Mucosa of stomach (tissue), 1 donor: Measurements from ENCODE around the gene PMM2.

Experiments used
- H3K27me3 ChIP-seq: one replicate; pipeline ENCODE4 v1.7.0; 2013; ENCODE audit warnings: mild to moderate bottlenecking, low read length; ENCODE audit not compliant: control insufficient read depth, insufficient read depth
- H3K36me3 ChIP-seq: one replicate; pipeline ENCODE4 v1.7.0; 2013; ENCODE audit warnings: low read length; ENCODE audit not compliant: control insufficient read depth, insufficient read depth
- H3K4me1 ChIP-seq: one replicate; pipeline ENCODE4 v1.7.0; 2013; ENCODE audit warnings: mild to moderate bottlenecking, low read length; ENCODE audit not compliant: control insufficient read depth, insufficient read depth
- H3K4me3 ChIP-seq: one replicate; pipeline ENCODE4 v1.7.0; 2013; ENCODE audit warnings: low read length
- H3K9ac ChIP-seq: one replicate; pipeline ENCODE4 v1.7.0; 2013; ENCODE audit warnings: mild to moderate bottlenecking, low read length, moderate library complexity
- H3K9me3 ChIP-seq: one replicate; pipeline ENCODE4 v1.7.0; 2013; ENCODE audit warnings: mild to moderate bottlenecking, low read length, moderate library complexity; ENCODE audit not compliant: control insufficient read depth
- donor health status: Pancreatic carcinoma.

Gene PMM2

DNA sequence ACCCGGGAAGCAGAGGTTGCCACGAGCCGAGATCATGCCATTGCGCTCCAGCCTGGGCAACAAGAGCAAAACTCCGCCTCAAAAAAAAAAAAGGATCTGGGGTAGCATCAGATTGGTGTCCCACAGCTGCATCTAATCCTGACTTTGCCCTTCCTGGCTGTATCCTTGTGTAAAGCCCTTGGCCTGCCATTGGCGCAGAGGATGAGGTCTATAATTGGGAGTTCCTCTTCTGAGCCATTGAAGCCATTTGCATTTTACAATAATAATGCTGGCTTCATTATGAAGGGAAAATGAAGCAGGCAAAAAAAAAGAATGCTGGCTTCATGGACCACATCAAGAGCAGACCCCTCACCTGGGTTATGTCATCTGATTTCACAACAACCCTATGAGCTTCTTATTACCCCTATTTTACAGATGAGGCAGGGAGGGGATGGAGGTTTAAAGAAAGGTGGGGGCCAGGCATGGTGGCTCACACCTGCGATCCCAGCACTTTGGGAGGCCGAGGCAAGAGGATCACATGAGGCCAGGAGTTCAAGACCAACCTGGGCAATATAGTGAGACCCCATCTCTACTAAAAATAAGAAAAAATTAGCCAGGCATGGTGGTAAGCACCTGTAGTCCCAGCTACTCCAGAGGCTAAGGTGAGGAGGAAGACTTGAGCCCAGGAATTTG is 83.3 kb downstream of the PMM2 start:
- Histone ChIP-seq H3K36me3 (no peaks in the 10 kb centered on the region), H3K27me3 (peaks cover 16% of the 10 kb centered on the region), H3K4me3 (no peak overlapping the region), H3K9ac (no peak overlapping the region), H3K4me1 (peaks cover 28% of the 10 kb centered on the region), H3K9me3 (no peaks in the 10 kb centered on the region)

DNA sequence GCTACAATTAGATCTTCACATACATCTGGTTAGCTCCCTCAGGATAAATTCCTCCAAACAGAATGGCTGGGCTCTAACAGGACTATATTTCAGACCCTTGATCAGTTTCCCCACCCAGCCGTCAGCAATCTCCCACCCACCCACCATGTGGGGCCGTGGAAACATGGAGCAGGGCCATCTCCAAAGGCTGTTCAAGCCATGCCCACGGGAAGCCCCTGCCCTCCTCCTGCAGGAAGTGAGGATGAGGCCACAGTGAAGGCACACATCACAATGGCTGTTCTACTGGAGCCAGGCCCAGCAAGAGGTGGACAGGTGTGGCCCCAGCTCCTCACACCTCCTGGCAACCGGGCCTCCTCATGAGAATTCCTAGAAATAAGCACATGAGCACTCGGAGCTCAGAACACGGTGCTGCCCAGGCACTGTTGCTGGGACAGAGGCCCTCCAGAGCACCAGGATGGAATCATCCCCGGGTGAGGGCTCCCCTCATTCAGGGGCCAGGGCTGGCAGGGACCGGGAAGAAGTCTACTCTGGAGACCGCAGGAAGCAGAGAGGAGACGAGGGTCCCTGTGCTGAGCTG is 84.5 kb downstream of the PMM2 start, which contains the start of gene LITAFD:
Gene LITAFD (plus strand): TSS at position 311 of the 577 bp plus-strand sequence. CDS start 2,005 bp downstream, outside the sequence.
- no peaks in the 10 kb centered on the region for H3K9me3 ChIP-seq
- H3K36me3 ChIP-seq = no peaks in the 10 kb centered on the region
- peaks cover 32% of the 10 kb centered on the region for H3K4me1 ChIP-seq
- H3K4me3 ChIP-seq = no peak within 1 kb of the TSS
- no peak within 1 kb of the TSS for H3K9ac ChIP-seq
- H3K27me3 ChIP-seq = peaks cover 19% of the 10 kb centered on the region

DNA sequence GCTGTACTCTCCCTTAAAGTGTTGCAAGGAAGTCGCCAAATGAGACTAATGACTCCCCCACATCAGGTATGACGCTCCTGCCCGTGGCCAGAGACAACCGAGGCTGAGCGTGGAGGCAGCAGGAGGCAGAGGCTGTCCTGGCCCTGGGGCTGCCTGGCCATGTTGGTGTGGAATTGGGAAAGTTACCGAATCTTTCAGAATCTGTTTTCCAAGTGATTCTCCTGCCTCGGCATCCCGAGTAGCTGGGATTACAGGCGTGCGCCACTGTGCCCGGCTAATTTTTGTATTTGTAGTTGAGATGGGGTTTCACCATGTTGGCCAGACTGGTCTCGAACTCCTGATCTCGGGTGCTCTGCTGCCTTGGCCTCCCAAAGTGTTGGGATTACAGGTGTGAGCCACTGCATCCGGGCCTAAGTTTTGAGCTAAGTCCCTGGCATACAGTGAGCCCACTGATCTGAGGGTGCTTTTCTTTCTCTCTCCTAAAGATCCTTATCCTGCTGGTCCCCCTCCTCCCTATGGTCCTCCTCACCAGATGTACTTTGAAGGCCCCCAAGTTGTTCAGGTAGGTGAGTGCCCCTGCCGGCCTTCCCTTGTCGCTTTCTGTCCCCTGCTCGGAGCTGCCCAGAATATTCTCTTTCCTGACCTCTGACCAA is 85.2 kb downstream of the PMM2 start:
- peaks cover 32% of the 10 kb centered on the region for H3K4me1 ChIP-seq
- no peak overlapping the region for H3K9ac ChIP-seq
- H3K9me3 ChIP-seq = no peaks in the 10 kb centered on the region
- H3K4me3 ChIP-seq = no peak overlapping the region
- H3K27me3 ChIP-seq = peaks cover 19% of the 10 kb centered on the region
- H3K36me3 ChIP-seq = peaks cover 6% of the 10 kb centered on the region

DNA sequence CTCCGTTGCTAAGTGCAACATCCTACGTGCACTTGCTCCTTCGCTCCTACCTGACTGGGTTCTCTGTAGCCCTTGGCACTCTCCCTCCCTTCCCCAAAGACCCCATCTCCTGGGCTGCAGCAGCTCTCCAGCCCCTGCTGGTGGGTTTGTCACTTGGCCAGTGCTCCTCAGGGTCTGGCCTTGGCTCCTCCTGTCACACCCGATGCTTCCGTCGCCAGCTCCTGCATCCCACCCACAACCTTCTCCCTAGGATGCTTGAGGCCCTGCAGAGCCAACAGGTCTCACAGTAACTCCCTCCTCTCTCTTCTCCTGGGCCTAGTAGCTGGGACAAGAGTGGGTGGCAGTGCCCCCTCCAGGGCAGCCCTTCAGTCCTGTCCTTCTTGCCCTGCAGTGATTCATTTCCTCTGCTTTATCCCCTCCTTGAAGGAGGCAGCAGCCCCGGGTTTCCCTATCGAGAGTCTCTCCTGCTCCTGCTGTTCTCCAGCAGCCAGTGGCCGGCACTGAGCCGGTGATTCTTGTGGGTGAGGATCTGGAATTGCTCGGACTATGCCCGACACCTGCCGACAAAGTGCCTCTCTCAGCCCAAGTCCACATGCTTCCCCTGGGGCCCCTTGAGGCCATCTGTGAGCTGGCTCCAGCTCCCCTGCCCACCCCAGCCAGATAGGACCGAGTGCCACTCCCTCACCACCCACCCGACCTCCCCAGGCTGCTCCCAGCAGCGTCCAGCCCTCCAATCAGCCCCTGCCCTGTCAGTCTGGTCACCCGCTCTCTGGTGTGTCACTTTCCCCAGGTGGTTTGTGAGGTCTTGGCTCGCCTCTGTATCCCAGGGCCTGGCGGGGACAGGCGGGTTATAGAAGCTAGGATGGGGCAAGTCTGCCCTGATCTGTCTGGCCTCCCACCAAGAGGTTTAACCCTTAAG is 88.3 kb downstream of the PMM2 start:
- H3K36me3 ChIP-seq = peaks cover 8% of the 10 kb centered on the region
- no peak overlapping the region for H3K9ac ChIP-seq
- H3K4me1 ChIP-seq = peaks cover 25% of the 10 kb centered on the region
- H3K27me3 ChIP-seq = peaks cover 19% of the 10 kb centered on the region
- no peak overlapping the region for H3K4me3 ChIP-seq
- no peaks in the 10 kb centered on the region for H3K9me3 ChIP-seq

DNA sequence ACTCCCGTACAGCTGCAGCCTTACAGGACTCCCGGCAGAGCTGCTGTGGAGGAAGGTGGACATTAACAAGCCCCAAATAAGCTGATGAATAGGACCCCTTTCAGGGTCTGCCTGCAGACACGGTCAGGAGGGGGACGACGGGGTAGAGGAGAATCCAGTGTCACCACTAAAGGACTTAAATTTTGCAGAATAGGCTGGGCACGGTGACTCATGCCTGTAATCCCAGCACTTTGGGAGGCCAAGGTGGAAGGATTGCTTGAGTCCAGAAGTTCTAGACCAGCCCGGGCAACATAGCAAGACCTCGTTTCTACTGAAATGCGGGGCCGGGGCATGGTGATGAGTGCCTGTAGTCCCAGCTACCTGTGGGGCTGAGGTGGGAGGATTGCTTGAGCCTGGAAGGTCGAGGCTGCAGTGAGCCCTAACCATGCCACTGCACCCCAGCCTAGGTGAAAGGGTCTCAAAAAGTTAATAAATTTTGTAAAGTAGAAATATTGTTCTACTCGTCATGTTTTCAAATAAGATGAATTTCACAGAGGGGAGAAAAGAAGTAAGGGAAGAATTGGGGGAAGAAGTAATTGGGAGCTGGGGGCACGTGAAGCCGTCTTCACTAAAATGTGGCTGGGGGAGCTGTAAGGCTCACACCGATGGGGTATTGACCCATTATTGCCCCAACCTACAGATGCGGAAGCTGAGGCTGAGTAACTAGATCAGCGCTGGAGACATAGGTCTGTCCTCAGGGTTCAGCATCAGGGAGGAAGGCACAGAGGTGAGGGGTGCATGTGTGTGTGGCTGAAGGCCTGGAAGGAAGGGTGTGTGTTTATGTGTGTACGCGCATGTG is 89.2 kb downstream of the PMM2 start:
- Histone ChIP-seq H3K36me3 (peaks cover 8% of the 10 kb centered on the region), H3K9ac (no peak overlapping the region), H3K4me1 (peaks cover 25% of the 10 kb centered on the region), H3K9me3 (no peaks in the 10 kb centered on the region), H3K27me3 (peaks cover 19% of the 10 kb centered on the region), H3K4me3 (no peak overlapping the region)

DNA sequence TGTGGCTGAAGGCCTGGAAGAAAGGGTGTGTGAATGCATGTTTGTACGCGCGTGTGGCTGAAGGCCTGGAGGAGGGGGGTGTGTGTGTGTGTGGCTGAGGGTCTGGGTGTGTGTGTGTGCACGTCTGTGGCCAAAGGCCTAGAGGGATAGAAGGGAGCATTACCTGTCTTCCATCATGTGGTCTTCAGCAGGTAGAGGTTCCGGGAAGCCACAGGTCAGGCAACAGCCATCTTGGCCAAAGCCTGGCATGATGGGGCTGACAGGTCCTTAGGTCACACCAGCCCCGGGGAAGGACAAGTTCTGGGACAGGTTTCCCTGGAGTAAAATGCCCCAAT is 89.8 kb downstream of the PMM2 start:
- peaks cover 8% of the 10 kb centered on the region for H3K36me3 ChIP-seq
- H3K9ac ChIP-seq = no peak overlapping the region
- no peak overlapping the region for H3K4me3 ChIP-seq
- H3K4me1 ChIP-seq = peaks cover 25% of the 10 kb centered on the region
- peaks cover 17% of the 10 kb centered on the region for H3K27me3 ChIP-seq
- no peaks in the 10 kb centered on the region for H3K9me3 ChIP-seq

DNA sequence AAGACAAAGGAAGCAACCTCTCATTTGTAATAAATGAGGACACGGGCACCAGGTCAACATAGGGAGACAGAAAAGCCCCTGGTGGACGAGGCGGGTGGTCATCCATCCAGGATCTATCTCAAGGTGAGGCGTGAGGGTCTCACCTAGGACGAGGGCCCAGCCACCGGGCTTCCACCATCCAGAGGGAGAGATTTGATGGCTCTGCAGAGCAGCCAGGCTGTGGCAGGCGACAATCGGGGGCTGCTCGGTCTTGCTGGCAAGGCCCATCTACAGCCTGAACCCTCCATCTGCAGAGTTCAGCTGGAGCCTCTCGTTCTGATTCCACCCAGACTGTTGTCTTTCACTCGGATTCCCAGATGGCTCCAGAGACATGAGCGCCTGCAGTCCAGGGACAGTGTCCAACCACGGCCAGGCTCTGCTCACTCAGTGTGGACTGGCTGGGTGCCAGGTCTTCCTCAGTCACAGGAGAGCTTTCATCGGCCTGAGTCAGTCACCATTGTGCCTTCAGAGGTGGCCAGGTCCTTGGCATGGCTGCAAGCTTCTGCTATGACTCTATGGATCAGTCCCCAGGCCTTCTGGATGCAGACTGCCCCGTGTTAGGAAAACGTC is 90.4 kb downstream of the PMM2 start:
- H3K4me3 ChIP-seq = no peak overlapping the region
- peaks cover 13% of the 10 kb centered on the region for H3K27me3 ChIP-seq
- H3K4me1 ChIP-seq = peaks cover 25% of the 10 kb centered on the region
- peaks cover 8% of the 10 kb centered on the region for H3K36me3 ChIP-seq
- no peak overlapping the region for H3K9ac ChIP-seq
- no peaks in the 10 kb centered on the region for H3K9me3 ChIP-seq

DNA sequence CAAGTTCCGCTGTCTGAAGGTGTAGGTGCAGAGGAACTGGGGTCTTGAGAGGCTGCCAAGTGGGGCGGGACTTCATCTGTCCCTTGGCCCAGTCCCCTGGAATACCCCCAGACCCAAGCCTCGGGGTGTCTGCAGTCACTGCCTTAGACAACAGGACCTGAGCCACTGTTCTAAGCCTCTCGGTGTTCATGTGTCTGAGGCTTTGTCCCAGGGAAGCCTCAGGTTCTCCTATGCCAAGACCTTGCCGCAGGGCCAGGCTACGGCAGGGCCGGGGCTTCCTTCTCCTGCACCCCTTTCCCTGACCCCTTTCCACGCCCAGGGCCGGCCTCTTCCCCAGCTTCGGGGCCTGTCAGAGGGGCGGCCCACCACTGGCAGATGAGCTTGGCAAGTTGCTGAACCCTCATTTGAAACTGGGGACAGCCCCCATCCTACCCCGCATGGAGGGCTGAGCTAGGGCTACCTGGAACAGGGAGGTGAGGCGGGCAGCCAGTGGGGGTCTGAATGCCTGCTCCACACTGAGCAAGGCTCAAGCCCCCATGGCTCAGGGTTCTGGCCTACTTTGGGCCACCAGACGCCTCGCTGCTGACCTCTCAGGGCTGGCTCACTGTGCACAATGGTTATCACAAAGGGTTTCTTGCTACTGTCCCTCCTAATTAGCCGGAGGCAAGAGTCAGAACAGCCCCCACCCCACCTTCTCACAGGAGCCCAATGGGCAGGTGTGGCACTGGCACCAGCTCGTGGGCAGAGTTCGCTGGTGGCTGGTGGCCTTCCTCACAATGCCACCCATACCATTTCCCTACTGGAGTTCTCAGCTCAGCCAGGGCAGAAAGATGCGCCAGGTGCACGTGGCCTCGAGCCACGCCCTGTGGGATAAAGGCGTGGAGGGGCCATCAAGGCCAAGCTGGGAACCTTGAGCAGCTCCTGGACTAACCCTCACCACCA is 91.6 kb downstream of the PMM2 start:
- H3K36me3 ChIP-seq = peaks cover 19% of the 10 kb centered on the region
- H3K9me3 ChIP-seq = no peaks in the 10 kb centered on the region
- H3K4me1 ChIP-seq = peaks cover 22% of the 10 kb centered on the region
- no peak overlapping the region for H3K4me3 ChIP-seq
- H3K27me3 ChIP-seq = peaks cover 10% of the 10 kb centered on the region
- H3K9ac ChIP-seq = no peak overlapping the region

DNA sequence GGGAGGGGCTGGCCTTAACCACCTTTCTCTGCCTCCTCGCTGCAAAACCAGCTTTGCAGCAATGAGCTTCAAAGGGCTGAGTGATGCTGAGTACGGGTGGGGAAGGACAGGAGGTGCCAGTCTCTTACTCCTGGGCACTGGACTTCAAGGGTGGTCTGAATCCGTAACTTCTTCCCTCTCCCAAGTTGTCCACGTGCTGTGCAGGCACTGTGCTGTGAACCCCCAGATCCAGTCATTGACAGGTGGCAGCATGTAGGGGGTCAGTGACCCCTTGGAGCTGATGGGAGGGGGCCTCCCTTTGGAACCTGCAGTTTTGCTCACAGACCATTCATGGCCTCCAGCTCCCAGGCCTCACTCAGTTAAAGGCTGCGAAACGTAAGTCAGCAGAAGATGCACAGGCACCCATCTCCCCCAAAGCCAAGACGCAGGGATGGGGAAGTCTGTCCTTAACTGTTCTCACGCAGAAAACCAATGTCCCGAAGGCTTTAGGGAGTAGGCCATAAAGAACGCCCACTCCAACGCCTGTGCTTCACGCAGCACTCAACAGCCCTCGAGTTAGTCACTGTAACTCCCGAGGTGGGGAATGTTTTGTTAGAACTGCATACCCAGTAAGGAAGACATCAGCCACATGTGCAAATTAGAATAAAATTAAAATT is 92.4 kb downstream of the PMM2 start:
- H3K9ac ChIP-seq = no peak overlapping the region
- peaks cover 25% of the 10 kb centered on the region for H3K36me3 ChIP-seq
- peaks cover 14% of the 10 kb centered on the region for H3K4me1 ChIP-seq
- H3K4me3 ChIP-seq = no peak overlapping the region
- no peaks in the 10 kb centered on the region for H3K9me3 ChIP-seq
- H3K27me3 ChIP-seq = peaks cover 9% of the 10 kb centered on the region

DNA sequence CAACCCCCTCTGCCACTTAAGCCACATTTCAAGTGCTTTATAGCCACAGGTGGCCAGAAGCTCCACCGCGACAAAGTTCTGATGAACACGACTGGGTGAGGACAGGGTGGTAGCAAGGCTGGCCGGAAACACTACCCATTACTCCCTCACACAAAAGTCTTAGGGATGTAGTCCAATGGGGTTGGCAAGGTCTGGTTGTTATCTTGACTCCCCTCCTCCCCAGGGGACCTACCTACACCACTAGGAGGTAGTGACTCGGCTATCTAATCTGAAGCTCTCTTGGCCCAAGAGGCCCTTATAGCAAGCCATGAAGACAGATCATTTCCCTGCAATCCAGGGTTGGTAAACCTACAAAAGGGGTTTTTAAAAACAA is 92.9 kb downstream of the PMM2 start:
- peaks cover 9% of the 10 kb centered on the region for H3K4me1 ChIP-seq
- peaks cover 29% of the 10 kb centered on the region for H3K36me3 ChIP-seq
- peaks cover 7% of the 10 kb centered on the region for H3K27me3 ChIP-seq

More for the DNA sequence above, 92.9 kb downstream of the PMM2 start:
- Histone ChIP-seq H3K9ac (no peak overlapping the region), H3K4me3 (no peak overlapping the region), H3K9me3 (no peaks in the 10 kb centered on the region)
